Fibroblast of skin of abdomen (primary cell): Measurements from ENCODE around the gene ARAP1.

Experiments used
- DNase-seq: peaks from one replicate; pipeline ENCODE4 v3.0.0-alpha.2; 2013

The ARAP1 gene

GRCh38 chr11:72760539-72761405 lies 8.6 kb upstream of the ARAP1 start:
- peak; percentile 74 for DNase-seq

- DNase-seq: no peak
These were observed 7.3 kb upstream of the ARAP1 start for GRCh38 chr11:72759468-72759985.

GRCh38 chr11:72758690-72759389 lies 6.6 kb upstream of the ARAP1 start:
- peak; percentile 92 for DNase-seq

- DNase-seq: peak; percentile 58
These were observed 6.1 kb upstream of the ARAP1 start for GRCh38 chr11:72758304-72758689.

- no peak for DNase-seq
These were observed 3.6 kb upstream of the ARAP1 start for GRCh38 chr11:72755713-72756285.

- DNase-seq: no peak
These were observed 2.4 kb upstream of the ARAP1 start for GRCh38 chr11:72754544-72755155.

- DNase-seq: no peak
These were observed 1.9 kb upstream of the ARAP1 start for GRCh38 chr11:72754149-72754543.

GRCh38 chr11:72753341-72754148 lies 1.3 kb upstream of the ARAP1 start:
- no peak for DNase-seq

GRCh38 chr11:72751116-72752087 lies 806 bp downstream of the ARAP1 start:
- no peak for DNase-seq

- no peak for DNase-seq
These were observed 1.6 kb downstream of the ARAP1 start for GRCh38 chr11:72750556-72751115.

GRCh38 chr11:72750086-72750485 lies 2.1 kb downstream of the ARAP1 start:
- DNase-seq: no peak

- DNase-seq: no peak
These were observed 4.8 kb downstream of the ARAP1 start for GRCh38 chr11:72747289-72747855.

GRCh38 chr11:72746821-72747220 lies 5.4 kb downstream of the ARAP1 start:
- DNase-seq: no peak

GRCh38 chr11:72745925-72746550 lies 6.2 kb downstream of the ARAP1 start:
- DNase-seq: no peak

- DNase-seq: no peak
These were observed 6.7 kb downstream of the ARAP1 start for GRCh38 chr11:72745511-72745910.

GRCh38 chr11:72744474-72744873 lies 7.7 kb downstream of the ARAP1 start:
- DNase-seq: no peak

GRCh38 chr11:72743321-72744221 lies 8.6 kb downstream of the ARAP1 start:
- no peak for DNase-seq

GRCh38 chr11:72742513-72743320 lies 9.5 kb downstream of the ARAP1 start:
- DNase-seq: no peak
